Measurements from ENCODE around the gene GLO1.

The GLO1 gene

DNA sequence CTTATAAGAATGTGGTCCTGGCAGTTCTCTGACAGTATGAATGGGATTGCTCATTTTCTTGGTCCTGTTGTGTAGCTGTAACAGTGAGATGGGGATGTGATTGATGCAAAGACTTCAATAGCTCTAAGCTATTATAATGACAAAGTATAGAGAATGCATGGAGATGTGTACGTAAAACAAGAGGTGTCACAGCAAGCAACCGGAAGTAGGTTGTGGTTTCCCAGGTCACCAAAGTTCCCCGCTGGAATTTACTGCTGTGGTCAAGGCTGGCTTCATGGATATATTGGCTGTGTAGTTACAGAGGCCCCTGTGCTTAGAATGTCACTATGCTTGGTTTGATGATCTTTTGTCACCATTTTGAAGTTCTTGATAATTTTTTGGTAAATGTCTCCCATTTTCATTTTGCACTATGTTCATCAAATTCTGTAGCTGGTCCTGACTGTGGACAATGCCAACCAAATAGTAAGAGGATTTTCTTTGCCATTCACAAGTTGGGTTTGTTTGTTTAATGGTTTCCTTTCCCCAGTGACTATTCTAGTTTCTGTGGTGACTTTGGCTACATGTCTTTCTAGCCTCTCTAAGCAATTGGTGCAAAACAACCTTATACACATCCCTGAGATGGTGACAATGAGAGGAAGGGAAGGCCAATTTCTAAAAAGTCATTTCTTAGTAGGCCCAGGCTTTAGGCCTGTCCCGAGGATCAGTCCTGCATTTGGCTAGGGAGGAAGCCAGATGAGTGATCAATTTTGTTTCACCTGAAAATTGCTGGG lies 22.7 kb upstream of the GLO1 start:
- Histone ChIP-seq H3K18ac (ENCODE audit: low read length) (no peak overlapping the region), H3K4me3 (ENCODE audit: low read length in 2 of 2) (no peak overlapping the region), H2BK15ac (ENCODE audit: low read length) (no peak overlapping the region), H3K36me3 (replicated peaks in 1 of 2; ENCODE audit: control insufficient read depth in 2 of 2, insufficient read depth in 2 of 2, low read length in 2 of 2) (no peaks in the 10 kb centered on the region), H3K9ac (ENCODE audit: low read depth, low read length, poor library complexity) (no peak overlapping the region), H3K4ac (ENCODE audit: low read length) (no peak overlapping the region), H3K27ac (replicated peaks; ENCODE audit: low read length) (no peak overlapping the region), H2AK5ac (ENCODE audit: low read depth, low read length) (no peak overlapping the region), H4K91ac (ENCODE audit: low read depth, low read length, poor library complexity) (no peak overlapping the region), H2BK120ac (ENCODE audit: low read depth, low read length) (no peak overlapping the region), H3K14ac (ENCODE audit: low read length) (no peak overlapping the region), H2BK12ac (ENCODE audit: low read length) (no peak overlapping the region), H4K8ac (ENCODE audit: low read depth, low read length) (no peak overlapping the region), H2AFZ (ENCODE audit: low read length) (peak overlapping the region; percentile 62), H3K4me2 (ENCODE audit: insufficient read depth, low read length, poor library complexity, severe bottlenecking) (no peak overlapping the region), H3K27me3 (ENCODE audit: control insufficient read depth in 3 of 3, insufficient read depth in 3 of 3, low read depth in 1 of 3, low read length in 3 of 3) (no peaks in the 10 kb centered on the region), H3K4me1 (ENCODE audit: control insufficient read depth in 2 of 2, insufficient read depth in 1 of 2, low read depth in 1 of 2, low read length in 2 of 2) (peaks cover 2 to 5% of the 10 kb centered on the region in 2 donors), H2BK5ac (ENCODE audit: low read length) (no peak overlapping the region), H3K79me1 (ENCODE audit: low read depth, low read length) (no peaks in the 10 kb centered on the region), H3K9me3 (replicated peaks in 1 of 2; ENCODE audit: control insufficient read depth in 2 of 2, insufficient read depth in 1 of 2, low read depth in 1 of 2, low read length in 2 of 2) (no peaks in the 10 kb centered on the region), H3K23ac (ENCODE audit: low read depth, low read length, poor library complexity) (no peak overlapping the region)
- WGBS, 2 donors (ENCODE audit: extremely low coverage in 2 of 2, insufficient read length in 2 of 2, insufficient replicate concordance in 1 of 2), result no CpG with 5 or more reads among the region's 4 CpGs
- no peak for DNase-seq (ENCODE audit: low spot score)

DNA sequence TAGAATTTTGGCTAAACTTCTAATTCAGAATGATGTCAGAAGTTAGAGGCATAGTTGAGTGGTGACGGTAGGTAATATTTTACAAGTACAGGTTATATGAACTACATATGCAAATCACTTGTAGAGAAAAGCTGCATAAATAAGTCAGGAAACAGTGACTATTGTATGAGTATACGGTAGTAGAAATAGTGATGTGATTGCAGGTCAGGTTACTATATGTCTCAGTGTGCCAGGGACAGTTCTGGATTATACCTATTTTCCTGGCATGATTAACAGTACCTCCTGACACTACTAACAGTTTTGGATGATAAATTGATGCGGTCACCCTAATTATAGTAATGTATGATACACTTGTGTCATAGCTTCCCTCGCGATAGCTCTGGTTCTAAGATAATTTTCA lies 21.4 kb upstream of the GLO1 start:
- H2AK5ac ChIP-seq (ENCODE audit: low read depth, low read length), result no peak overlapping the region
- H3K27ac ChIP-seq (replicated peaks; ENCODE audit: low read length), result no peak overlapping the region
- no peak overlapping the region for H3K4ac ChIP-seq (ENCODE audit: low read length)
- no peak overlapping the region for H4K91ac ChIP-seq (ENCODE audit: low read depth, low read length, poor library complexity)
- no peak overlapping the region for H3K14ac ChIP-seq (ENCODE audit: low read length)
- H3K18ac ChIP-seq (ENCODE audit: low read length), result no peak overlapping the region
- peaks cover 4 to 5% of the 10 kb centered on the region in 2 donors for H3K4me1 ChIP-seq (ENCODE audit: control insufficient read depth in 2 of 2, insufficient read depth in 1 of 2, low read depth in 1 of 2, low read length in 2 of 2)
- H2BK12ac ChIP-seq (ENCODE audit: low read length), result no peak overlapping the region
- no peak overlapping the region for H4K8ac ChIP-seq (ENCODE audit: low read depth, low read length)
- H3K36me3 ChIP-seq (replicated peaks in 1 of 2; ENCODE audit: control insufficient read depth in 2 of 2, insufficient read depth in 2 of 2, low read length in 2 of 2), result no peaks in the 10 kb centered on the region
- no peak overlapping the region for H3K9ac ChIP-seq (ENCODE audit: low read depth, low read length, poor library complexity)
- no peak overlapping the region for H3K23ac ChIP-seq (ENCODE audit: low read depth, low read length, poor library complexity)
- H3K9me3 ChIP-seq (replicated peaks in 1 of 2; ENCODE audit: control insufficient read depth in 2 of 2, insufficient read depth in 1 of 2, low read depth in 1 of 2, low read length in 2 of 2), result no peaks in the 10 kb centered on the region
- no peak for DNase-seq (ENCODE audit: low spot score)
- no peak overlapping the region for H3K4me3 ChIP-seq (ENCODE audit: low read length in 2 of 2)
- no peak overlapping the region for H2BK120ac ChIP-seq (ENCODE audit: low read depth, low read length)
- no peaks in the 10 kb centered on the region for H3K79me1 ChIP-seq (ENCODE audit: low read depth, low read length)
- no peak overlapping the region for H3K4me2 ChIP-seq (ENCODE audit: insufficient read depth, low read length, poor library complexity, severe bottlenecking)
- H2AFZ ChIP-seq (ENCODE audit: low read length), result no peak overlapping the region
- WGBS, 2 donors (ENCODE audit: extremely low coverage in 2 of 2, insufficient read length in 2 of 2, insufficient replicate concordance in 1 of 2), result no CpG with 5 or more reads among the region's 5 CpGs
- H2BK15ac ChIP-seq (ENCODE audit: low read length), result no peak overlapping the region
- no peak overlapping the region for H2BK5ac ChIP-seq (ENCODE audit: low read length)
- H3K27me3 ChIP-seq (ENCODE audit: control insufficient read depth in 3 of 3, insufficient read depth in 3 of 3, low read depth in 1 of 3, low read length in 3 of 3), result no peaks in the 10 kb centered on the region

DNA sequence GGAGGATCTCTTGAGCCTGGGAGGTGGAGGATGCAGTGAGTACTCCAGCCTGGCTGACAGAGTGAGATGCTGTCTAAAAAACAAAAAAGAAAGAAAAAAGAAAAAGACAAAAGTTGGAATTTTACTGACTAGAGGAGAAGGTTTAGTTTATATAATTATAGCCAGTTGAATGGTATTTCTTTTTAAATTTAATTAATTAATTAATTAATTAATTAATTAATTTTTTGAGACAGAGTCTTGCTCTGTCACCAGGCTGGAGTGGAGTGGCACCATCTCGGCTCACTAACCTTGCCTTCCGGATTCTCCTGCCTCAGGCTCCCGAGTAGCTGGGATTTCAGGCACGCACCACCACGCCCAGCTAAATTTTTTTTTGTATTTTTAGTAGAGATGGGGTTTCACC lies 20.8 kb upstream of the GLO1 start:
- no peaks in the 10 kb centered on the region for H3K9me3 ChIP-seq (replicated peaks in 1 of 2; ENCODE audit: control insufficient read depth in 2 of 2, insufficient read depth in 1 of 2, low read depth in 1 of 2, low read length in 2 of 2)
- no peak overlapping the region for H3K4me2 ChIP-seq (ENCODE audit: insufficient read depth, low read length, poor library complexity, severe bottlenecking)
- no peak overlapping the region for H2BK5ac ChIP-seq (ENCODE audit: low read length)
- no peaks in the 10 kb centered on the region for H3K27me3 ChIP-seq (ENCODE audit: control insufficient read depth in 3 of 3, insufficient read depth in 3 of 3, low read depth in 1 of 3, low read length in 3 of 3)
- H4K91ac ChIP-seq (ENCODE audit: low read depth, low read length, poor library complexity), result no peak overlapping the region
- no peak overlapping the region for H2BK12ac ChIP-seq (ENCODE audit: low read length)
- no peak overlapping the region for H3K4ac ChIP-seq (ENCODE audit: low read length)
- no peak overlapping the region for H4K8ac ChIP-seq (ENCODE audit: low read depth, low read length)
- H2AFZ ChIP-seq (ENCODE audit: low read length), result no peak overlapping the region
- H3K4me1 ChIP-seq (ENCODE audit: control insufficient read depth in 2 of 2, insufficient read depth in 1 of 2, low read depth in 1 of 2, low read length in 2 of 2), result peaks cover 4 to 5% of the 10 kb centered on the region in 2 donors
- no peak overlapping the region for H2BK120ac ChIP-seq (ENCODE audit: low read depth, low read length)
- no peak overlapping the region for H3K9ac ChIP-seq (ENCODE audit: low read depth, low read length, poor library complexity)
- no peak overlapping the region for H3K4me3 ChIP-seq (ENCODE audit: low read length in 2 of 2)
- no peak overlapping the region for H3K14ac ChIP-seq (ENCODE audit: low read length)
- no peak overlapping the region for H2BK15ac ChIP-seq (ENCODE audit: low read length)
- no peak overlapping the region for H3K18ac ChIP-seq (ENCODE audit: low read length)
- whole genome bisulfite sequencing, 2 donors (ENCODE audit: extremely low coverage in 2 of 2, insufficient read length in 2 of 2, insufficient replicate concordance in 1 of 2), result no CpG with 5 or more reads among the region's 5 CpGs
- H3K36me3 ChIP-seq (replicated peaks in 1 of 2; ENCODE audit: control insufficient read depth in 2 of 2, insufficient read depth in 2 of 2, low read length in 2 of 2), result no peaks in the 10 kb centered on the region
- no peak overlapping the region for H3K27ac ChIP-seq (replicated peaks; ENCODE audit: low read length)
- H2AK5ac ChIP-seq (ENCODE audit: low read depth, low read length), result no peak overlapping the region
- DNase-seq (ENCODE audit: low spot score), result no peak
- no peak overlapping the region for H3K23ac ChIP-seq (ENCODE audit: low read depth, low read length, poor library complexity)
- H3K79me1 ChIP-seq (ENCODE audit: low read depth, low read length), result no peaks in the 10 kb centered on the region

DNA sequence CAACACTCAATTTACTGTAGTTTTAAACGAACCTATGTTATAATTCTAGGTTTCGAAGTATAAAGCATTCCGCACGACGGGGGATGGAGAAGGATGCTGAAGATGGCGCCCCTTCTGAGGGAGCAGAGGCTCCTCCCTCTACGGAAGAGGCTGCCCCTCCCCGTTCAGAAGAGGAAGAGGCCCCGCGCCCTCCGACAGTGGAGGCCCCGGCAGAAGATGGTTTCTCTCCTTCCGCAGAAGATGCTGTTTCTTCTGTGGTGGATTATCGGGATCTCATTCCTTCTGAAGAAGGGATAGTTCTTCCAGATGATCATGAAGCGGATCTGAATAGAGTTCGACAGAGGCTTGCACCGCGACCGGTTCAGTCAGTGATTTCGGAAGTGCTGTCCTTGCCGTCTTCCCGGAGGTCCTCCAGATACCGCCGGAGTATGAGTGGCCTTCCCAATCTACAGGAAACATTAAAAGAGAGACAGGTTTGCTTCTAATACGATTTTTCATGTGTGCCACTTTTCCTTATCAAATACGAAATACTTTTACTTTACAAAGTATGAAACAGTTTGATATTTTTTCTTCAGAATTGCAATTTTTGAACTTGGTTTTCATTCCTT lies 19.9 kb upstream of the GLO1 start:
- H3K9me3 ChIP-seq (replicated peaks in 1 of 2; ENCODE audit: control insufficient read depth in 2 of 2, insufficient read depth in 1 of 2, low read depth in 1 of 2, low read length in 2 of 2), result no peaks in the 10 kb centered on the region
- no peak overlapping the region for H2BK12ac ChIP-seq (ENCODE audit: low read length)
- no peaks in the 10 kb centered on the region for H3K36me3 ChIP-seq (replicated peaks in 1 of 2; ENCODE audit: control insufficient read depth in 2 of 2, insufficient read depth in 2 of 2, low read length in 2 of 2)
- H3K4me2 ChIP-seq (ENCODE audit: insufficient read depth, low read length, poor library complexity, severe bottlenecking), result no peak overlapping the region
- no peak overlapping the region for H2AK5ac ChIP-seq (ENCODE audit: low read depth, low read length)
- DNase-seq (ENCODE audit: low spot score), result no peak
- no peak overlapping the region for H3K18ac ChIP-seq (ENCODE audit: low read length)
- no peaks in the 10 kb centered on the region for H3K79me1 ChIP-seq (ENCODE audit: low read depth, low read length)
- no peak overlapping the region for H3K4me3 ChIP-seq (ENCODE audit: low read length in 2 of 2)
- H3K14ac ChIP-seq (ENCODE audit: low read length), result no peak overlapping the region
- H3K4me1 ChIP-seq (ENCODE audit: control insufficient read depth in 2 of 2, insufficient read depth in 1 of 2, low read depth in 1 of 2, low read length in 2 of 2), result peaks cover 4 to 5% of the 10 kb centered on the region in 2 donors
- peak overlapping the region; percentile 26 for H2AFZ ChIP-seq (ENCODE audit: low read length)
- H2BK120ac ChIP-seq (ENCODE audit: low read depth, low read length), result no peak overlapping the region
- no peaks in the 10 kb centered on the region for H3K27me3 ChIP-seq (ENCODE audit: control insufficient read depth in 3 of 3, insufficient read depth in 3 of 3, low read depth in 1 of 3, low read length in 3 of 3)
- no peak overlapping the region for H3K27ac ChIP-seq (replicated peaks; ENCODE audit: low read length)
- H2BK15ac ChIP-seq (ENCODE audit: low read length), result no peak overlapping the region
- no peak overlapping the region for H3K9ac ChIP-seq (ENCODE audit: low read depth, low read length, poor library complexity)
- no CpG with 5 or more reads among the region's 26 CpGs for WGBS, 2 donors (ENCODE audit: extremely low coverage in 2 of 2, insufficient read length in 2 of 2, insufficient replicate concordance in 1 of 2)
- H3K4ac ChIP-seq (ENCODE audit: low read length), result no peak overlapping the region
- no peak overlapping the region for H4K91ac ChIP-seq (ENCODE audit: low read depth, low read length, poor library complexity)
- H3K23ac ChIP-seq (ENCODE audit: low read depth, low read length, poor library complexity), result no peak overlapping the region
- no peak overlapping the region for H4K8ac ChIP-seq (ENCODE audit: low read depth, low read length)
- no peak overlapping the region for H2BK5ac ChIP-seq (ENCODE audit: low read length)

Measured in neuronal stem cell (in vitro differentiated cells).